NCI-H82 (cell line): ENCODE results near the gene PPP3CB.

ENCODE experiments used
- DNase-seq: peaks from one replicate; lab custom pipeline; 2025; lab: John Stamatoyannopoulos, UW

PPP3CB gene

DNA sequence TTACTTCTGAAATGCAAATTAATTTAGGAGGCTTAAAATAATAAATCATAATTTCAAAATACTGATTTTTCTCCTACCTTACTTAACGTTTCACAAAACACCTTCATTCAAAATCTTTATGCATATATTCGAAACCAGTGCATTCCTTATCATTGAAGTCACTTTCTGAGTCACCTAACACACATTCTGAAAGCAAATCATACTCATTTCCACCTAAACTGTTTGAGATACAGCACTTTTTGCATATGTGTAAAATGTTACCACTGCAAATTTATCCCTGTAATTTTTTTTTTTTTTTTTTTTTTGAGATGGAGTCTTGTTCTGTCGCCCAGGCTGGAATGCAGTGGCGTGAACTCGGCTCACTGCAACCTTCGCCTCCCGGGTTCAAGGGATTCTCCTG, 15.7 kb downstream of the PPP3CB start:
- no peak for DNase-seq

DNA sequence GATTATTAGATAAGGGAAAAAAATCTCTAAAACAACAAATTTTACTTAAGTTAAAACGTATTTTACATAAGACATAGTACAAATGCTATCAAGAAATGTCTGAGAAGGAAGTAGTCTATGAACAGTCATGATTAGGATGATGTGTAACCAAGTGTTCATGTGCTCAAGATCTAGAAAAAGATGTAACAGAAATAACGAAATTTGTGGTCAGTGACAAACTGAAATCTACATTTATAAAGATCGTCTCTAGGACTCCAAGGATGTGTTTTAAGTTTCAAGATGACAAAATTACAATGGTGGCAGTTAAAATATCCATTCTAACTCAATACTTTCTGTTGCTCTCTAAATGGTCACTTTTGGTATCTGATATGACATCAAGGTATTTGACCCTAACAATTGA, 17.2 kb downstream of the PPP3CB start:
- DNase-seq = no peak

DNA sequence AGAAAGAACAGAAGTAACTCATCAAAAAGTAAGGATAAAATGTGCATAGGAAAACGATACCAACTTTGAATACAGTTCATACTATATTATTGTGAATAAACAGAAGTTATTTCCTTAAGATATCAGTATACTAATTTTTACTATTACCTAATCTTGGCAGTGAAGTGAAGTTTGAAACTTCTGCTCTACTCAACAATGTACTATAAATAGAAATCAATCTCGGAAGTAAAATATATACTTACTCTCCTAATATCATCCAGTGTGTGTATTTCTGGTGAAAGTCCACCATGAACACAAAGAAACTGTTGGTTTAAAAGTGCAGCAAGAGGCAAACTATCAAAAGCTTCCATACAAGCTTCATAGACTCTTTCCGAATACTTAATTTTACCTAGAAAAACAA, 24.6 kb downstream of the PPP3CB start:
- DNase-seq = no peak

DNA sequence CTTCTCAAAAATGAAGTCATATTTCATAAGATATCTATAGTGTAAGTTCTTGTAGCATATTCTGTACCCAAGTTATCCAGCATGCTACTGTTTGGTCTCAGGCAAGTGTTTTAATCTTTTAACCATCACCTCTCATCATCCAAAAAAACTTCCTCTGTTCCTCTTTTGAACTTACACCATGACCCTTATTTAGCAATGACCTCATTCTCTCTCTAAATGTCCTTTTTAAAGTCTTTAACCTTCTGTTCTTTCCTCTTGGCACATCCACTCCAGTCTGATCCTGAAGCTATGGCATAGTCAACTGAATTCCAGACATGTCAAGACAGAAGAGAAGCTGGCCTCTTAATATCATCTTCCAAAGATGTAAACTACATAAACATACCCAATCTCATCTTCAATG, 26.2 kb downstream of the PPP3CB start:
- no peak for DNase-seq

- no peak for DNase-seq
These were observed 28.6 kb downstream of the PPP3CB start for GRCh38 chr10:73467206-73467605.

GRCh38 chr10:73465978-73466726, 29.7 kb downstream of the PPP3CB start:
- DNase-seq = no peak

GRCh38 chr10:73460897-73461296, 34.9 kb downstream of the PPP3CB start:
- no peak for DNase-seq

DNA sequence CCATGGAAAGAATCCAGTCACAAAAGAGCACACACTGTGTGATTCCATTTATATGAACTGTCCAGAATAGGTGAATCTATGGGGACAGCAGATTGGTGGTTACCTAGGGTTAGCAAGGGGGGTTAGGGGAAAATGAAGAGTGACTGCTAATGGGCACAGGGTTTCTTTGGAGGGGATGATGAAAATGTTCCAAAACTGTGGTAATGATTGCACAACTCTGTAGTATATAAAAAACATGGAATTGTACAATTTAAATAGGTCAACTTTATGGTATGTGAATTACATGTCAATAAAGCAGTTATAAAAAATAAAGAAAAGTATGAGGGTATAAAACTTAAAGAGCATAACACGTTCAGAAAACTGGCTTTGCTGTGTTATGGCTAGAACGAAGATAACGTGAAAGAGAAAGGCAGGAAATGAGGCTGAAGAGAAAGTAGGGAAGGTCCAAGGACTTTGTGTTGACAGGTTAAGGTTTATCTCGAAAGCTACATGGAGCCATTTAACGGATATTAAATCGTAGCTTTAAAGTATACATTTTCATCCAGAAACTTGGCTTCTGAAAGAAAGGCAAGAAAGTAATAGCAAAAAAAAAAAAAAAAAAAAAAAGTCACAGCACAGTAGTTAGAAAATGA, 36.0 kb downstream of the PPP3CB start:
- no peak for DNase-seq

DNA sequence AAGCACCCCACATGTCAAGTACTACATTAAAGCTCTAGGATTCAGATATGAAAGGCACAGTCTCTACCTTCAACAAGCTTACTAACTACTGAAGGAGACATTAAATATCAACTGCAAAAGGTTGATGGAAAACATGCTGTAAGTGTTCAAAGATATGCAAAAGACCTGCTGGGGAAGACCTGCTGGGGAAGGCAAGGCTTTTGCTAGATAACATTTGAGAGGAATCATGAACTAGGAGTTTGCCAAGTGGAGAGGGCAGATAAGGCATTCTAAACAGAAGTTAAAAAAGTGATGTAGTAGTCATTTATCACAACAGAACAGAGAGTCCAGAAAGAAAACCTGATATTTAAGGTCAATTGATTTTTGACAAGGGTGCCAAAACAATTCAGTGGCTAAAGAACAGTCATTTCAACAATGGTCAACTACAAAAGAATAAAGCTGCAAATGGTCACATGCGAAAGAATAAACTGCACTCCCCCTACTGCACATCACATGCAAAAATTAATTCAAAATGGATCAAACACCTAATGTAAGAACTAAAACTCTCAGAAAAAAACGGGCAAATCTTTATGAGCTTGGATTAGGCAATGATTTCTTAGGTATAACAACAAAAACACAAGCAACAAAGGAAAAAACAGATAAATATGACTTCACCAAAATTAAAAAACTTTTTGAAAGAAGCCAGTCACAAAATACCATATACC, 39.5 kb downstream of the PPP3CB start:
- no peak for DNase-seq

- DNase-seq = no peak
These were observed 46.7 kb downstream of the PPP3CB start for GRCh38 chr10:73449113-73449512.

GRCh38 chr10:73448384-73448783, 47.4 kb downstream of the PPP3CB start:
- DNase-seq = no peak

- no peak for DNase-seq
These were observed 48.9 kb downstream of the PPP3CB start for GRCh38 chr10:73446926-73447325.

DNA sequence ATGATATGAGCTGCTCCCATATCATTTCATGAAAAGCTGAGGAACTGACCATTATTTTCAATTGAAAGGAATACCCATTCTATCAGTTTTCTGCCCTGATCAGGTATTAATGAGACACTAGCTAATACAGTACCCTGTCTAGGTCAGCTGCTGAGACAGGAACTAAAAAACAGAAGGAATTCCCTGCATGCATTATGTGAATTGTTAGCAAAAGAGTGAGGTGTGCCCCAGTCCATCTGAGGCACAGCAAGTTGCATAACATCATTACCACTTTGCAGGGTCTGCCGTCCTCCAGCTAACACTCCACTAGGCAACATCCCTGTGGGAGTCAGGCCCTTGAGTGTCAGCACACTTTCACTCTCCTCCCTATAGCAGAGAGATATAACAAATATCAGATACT, 51.4 kb downstream of the PPP3CB start:
- DNase-seq = no peak

- no peak for DNase-seq
These were observed 56.1 kb downstream of the PPP3CB start for GRCh38 chr10:73439605-73440312.

- no peak for DNase-seq
These were observed 56.8 kb downstream of the PPP3CB start for GRCh38 chr10:73439055-73439454.

- DNase-seq = no peak
These were observed 62.3 kb downstream of the PPP3CB start, which contains the start of gene MSS51 for GRCh38 chr10:73433538-73433867. TSS of gene MSS51 (minus strand) at chr10:73433561. CDS start at chr10:73428284, 5,277 bp downstream.

DNA sequence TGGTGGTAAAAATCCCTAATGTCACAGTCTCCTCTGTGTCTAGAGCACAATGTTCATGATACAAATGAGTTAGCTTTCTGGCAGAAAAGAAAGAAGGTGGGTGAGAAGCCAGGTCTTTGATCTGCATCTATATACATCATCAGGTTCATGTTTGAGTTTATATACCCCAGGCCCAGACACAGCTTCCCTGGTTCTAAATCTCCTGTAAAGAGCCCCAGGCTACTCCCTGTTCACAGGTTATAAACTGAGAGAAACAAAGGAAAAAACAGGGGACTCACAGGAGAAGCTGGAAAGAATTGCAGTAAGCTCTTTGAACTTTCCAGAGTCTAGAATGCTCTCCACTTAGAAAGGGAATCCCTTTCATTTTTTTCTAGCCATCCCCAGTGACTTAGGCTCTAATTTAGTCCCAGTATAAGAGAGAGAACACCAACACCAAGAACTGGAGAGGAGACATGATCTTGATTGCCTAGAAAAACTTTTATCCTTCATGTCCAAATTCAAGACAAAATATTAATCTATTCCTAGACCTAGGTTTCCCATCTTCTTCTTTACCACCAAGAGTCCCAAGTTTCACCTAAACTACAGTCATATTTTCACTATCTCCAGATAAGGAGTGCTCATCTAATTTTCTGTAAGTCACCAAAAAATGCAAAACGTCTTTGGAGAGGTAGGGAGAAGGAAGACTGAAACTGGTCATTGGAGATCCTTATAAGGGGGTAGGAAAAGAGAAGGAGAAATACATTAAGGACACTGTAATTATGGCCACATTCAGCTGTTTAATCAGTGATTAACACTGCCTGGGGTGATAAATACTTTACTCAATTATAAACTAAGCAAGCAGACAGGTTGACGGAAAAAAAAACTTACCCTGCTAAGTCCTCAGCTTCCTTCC, 62.9 kb downstream of the PPP3CB start:
- DNase-seq = no peak

DNA sequence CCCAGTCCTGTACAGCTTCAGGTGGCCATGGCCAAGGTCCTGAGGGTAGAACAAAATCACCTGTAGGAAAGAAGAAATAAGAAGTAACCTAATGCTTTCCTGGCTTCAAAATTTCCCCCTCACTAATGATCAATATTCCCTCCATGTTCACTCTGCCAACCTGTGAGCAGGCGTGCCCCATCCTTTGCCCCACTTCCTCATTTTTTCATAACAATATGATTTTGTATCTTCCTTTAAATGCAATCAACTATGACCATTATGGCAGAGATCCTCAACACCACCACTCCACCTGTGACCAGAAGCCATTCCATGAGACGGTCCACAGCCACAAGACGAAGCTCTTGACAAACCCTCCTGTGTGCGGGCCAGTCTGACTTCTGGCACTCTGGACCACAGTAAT, 69.5 kb downstream of the PPP3CB start:
- no peak for DNase-seq

- no peak for DNase-seq
These were observed 71.3 kb downstream of the PPP3CB start for GRCh38 chr10:73424478-73424877.

GRCh38 chr10:73423309-73423708, 72.5 kb downstream of the PPP3CB start:
- no peak for DNase-seq

DNA sequence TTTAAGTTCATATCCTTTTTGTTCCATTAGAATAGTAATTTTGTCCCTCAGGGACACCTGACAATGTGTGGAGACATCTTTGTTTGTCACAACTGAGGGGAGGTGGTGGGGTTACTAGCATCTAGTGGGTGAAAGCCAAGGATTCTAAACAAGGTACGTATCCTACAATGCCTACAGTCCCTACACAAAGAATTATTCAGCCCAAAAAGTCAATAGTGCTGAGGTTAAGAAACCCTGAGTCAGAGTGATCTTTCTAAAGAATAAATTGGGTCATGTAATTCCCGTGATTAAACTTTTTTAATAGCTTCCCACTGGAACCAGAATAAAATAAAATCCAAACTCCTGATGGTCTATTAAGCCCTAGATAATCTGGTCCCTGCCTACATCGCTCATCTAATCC, 79.3 kb downstream of the PPP3CB start:
- DNase-seq = peak; percentile 8
